ENCODE data around the gene ARFGEF3. TPM values are rescaled to one million over a fixed set of nuclear protein-coding genes. Genes with fewer than 3 reads are reported as not detected.

ARFGEF3 gene
- total RNA-seq, 1 experiment from 2014 or later = 7.8 TPM

DNA sequence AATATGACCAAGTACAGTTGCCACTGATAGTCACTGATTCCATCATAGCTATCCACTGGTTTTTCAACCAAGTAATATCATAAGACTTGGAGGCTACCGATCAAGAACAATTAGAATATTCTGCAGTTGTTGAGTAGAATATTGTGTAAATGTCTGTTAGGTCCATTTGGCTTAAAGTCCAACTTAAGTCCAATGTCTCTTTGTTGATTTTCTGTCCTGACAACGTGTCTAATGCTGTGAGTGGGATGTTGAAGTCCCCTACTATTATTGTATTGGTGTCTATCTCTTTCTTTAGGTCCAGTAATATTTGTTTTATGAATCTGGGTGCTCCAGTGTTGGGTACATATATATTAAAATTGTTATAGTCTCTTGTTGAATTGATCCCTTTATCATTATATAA lies 13.9 kb downstream of the ARFGEF3 start:
- Histone ChIP-seq H3K4me2 (ENCODE audit: low read length) (no peak overlapping the region), H3K9me3 (ENCODE audit: low read length) (peaks cover 6% of the 10 kb centered on the region; the same call in 1 of the 2 replicates), H3K27me3 (ENCODE audit: low read length) (no peaks in the 10 kb centered on the region), H3K27ac (ENCODE audit: low read length) (no peak overlapping the region), H3K36me3 (ENCODE audit: low read depth, low read length) (peaks cover 4% of the 10 kb centered on the region; the same call in 1 of the 2 replicates), H4K20me1 (ENCODE audit: low read length) (no peaks in the 10 kb centered on the region), H3F3A (ENCODE audit: low read length, unreplicated experiment) (no peaks in the 10 kb centered on the region), H3K9me2 (replicated peaks; ENCODE audit: low read length) (no peaks in the 10 kb centered on the region), H3K4me3 (ENCODE audit: low read length) (no peak overlapping the region), H2AFZ (ENCODE audit: low read length) (no peak overlapping the region), H3K4me1 (ENCODE audit: insufficient read depth, low read length) (no peaks in the 10 kb centered on the region), H3K79me2 (ENCODE audit: low read length) (no peaks in the 10 kb centered on the region), H3K9ac (ENCODE audit: low read length) (no peak overlapping the region)
- BruUV-seq (replicated peaks) = no TSS peak
- POLR2A ChIA-PET (ENCODE audit: unreplicated experiment) = no interaction called here
- DNase-seq (no peak), ATAC-seq (no peak)
- CTCF ChIA-PET = no interaction called here
- TF ChIP-seq EZH2phosphoT487 (IDR thresholded peaks at IDR 0.05; ENCODE audit: borderline replicate concordance, low read length) = no peak
- no peak for TF ChIP-seq EZH2 (IDR thresholded peaks at IDR 0.05; ENCODE audit: low read length, unreplicated experiment)
- TF ChIP-seq, protein P1, sequence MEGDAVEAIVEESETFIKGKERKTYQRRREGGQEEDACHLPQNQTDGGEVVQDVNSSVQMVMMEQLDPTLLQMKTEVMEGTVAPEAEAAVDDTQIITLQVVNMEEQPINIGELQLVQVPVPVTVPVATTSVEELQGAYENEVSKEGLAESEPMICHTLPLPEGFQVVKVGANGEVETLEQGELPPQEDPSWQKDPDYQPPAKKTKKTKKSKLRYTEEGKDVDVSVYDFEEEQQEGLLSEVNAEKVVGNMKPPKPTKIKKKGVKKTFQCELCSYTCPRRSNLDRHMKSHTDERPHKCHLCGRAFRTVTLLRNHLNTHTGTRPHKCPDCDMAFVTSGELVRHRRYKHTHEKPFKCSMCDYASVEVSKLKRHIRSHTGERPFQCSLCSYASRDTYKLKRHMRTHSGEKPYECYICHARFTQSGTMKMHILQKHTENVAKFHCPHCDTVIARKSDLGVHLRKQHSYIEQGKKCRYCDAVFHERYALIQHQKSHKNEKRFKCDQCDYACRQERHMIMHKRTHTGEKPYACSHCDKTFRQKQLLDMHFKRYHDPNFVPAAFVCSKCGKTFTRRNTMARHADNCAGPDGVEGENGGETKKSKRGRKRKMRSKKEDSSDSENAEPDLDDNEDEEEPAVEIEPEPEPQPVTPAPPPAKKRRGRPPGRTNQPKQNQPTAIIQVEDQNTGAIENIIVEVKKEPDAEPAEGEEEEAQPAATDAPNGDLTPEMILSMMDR (conservative IDR thresholded peaks at IDR 0.05; ENCODE audit: low read depth, low read length) = no peak
- intact Hi-C loops (cut with micrococcal nuclease) = no loop called here

DNA sequence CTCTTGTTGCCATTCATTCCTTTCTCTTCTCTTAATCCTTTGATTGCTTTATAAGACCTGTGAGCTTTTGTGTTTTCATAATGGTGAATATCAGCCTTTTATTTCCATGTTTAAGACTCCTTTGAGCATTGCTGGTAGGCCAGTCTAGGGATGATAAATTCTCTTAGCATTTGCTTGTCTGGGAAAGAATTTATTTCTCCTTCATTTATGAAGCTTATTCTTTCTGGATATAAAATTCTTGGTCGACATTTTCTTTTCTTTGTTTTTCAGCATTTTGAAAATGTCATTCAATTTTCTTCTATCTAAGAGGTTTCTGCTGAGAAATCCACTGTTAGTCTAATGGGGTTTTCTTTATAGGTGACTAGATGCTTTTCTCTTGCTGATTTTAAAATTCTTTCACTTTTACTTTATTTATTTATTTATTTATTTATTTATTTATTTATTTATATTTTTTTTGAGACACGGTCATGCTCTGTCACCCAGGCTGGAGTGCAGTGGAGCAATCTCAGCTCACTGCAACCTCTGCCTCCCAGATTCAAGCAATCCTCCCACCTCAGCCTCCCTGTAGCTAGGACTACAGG lies 15.0 kb downstream of the ARFGEF3 start:
- no peak overlapping the region for H3K27ac ChIP-seq (ENCODE audit: low read length)
- intact Hi-C loops (cut with micrococcal nuclease) = no loop called here
- H3K4me1 ChIP-seq (ENCODE audit: insufficient read depth, low read length) = no peaks in the 10 kb centered on the region
- DNase-seq (no peak), ATAC-seq (no peak)
- H2AFZ ChIP-seq (ENCODE audit: low read length) = no peak overlapping the region
- no peaks in the 10 kb centered on the region for H3F3A ChIP-seq (ENCODE audit: low read length, unreplicated experiment)
- no peak overlapping the region for H3K9ac ChIP-seq (ENCODE audit: low read length)
- H3K9me3 ChIP-seq (ENCODE audit: low read length) = peaks cover 6% of the 10 kb centered on the region; the same call in 1 of the 2 replicates
- no TSS peak for BruUV-seq (replicated peaks)
- TF ChIP-seq, protein P1 (conservative IDR thresholded peaks at IDR 0.05; ENCODE audit: low read depth, low read length) = no peak
- no peak for TF ChIP-seq EZH2 (IDR thresholded peaks at IDR 0.05; ENCODE audit: low read length, unreplicated experiment)
- no peak for TF ChIP-seq EZH2phosphoT487 (IDR thresholded peaks at IDR 0.05; ENCODE audit: borderline replicate concordance, low read length)
- no peak overlapping the region for H3K4me2 ChIP-seq (ENCODE audit: low read length)
- POLR2A ChIA-PET (ENCODE audit: unreplicated experiment) = no interaction called here
- H3K79me2 ChIP-seq (ENCODE audit: low read length) = no peaks in the 10 kb centered on the region
- H3K4me3 ChIP-seq (ENCODE audit: low read length) = no peak overlapping the region
- peaks cover 4% of the 10 kb centered on the region; the same call in 1 of the 2 replicates for H3K36me3 ChIP-seq (ENCODE audit: low read depth, low read length)
- no peaks in the 10 kb centered on the region for H3K9me2 ChIP-seq (replicated peaks; ENCODE audit: low read length)
- CTCF ChIA-PET = no interaction called here
- no peaks in the 10 kb centered on the region for H3K27me3 ChIP-seq (ENCODE audit: low read length)
- H4K20me1 ChIP-seq (ENCODE audit: low read length) = no peaks in the 10 kb centered on the region

GRCh38 chr6:138182939-138183789 lies 21.4 kb downstream of the ARFGEF3 start:
- Histone ChIP-seq H2AFZ (ENCODE audit: low read length) (no peak overlapping the region), H3K4me1 (ENCODE audit: insufficient read depth, low read length) (no peaks in the 10 kb centered on the region), H3K9me3 (ENCODE audit: low read length) (no peaks in the 10 kb centered on the region), H3F3A (ENCODE audit: low read length, unreplicated experiment) (no peaks in the 10 kb centered on the region), H3K27ac (ENCODE audit: low read length) (no peak overlapping the region), H3K79me2 (ENCODE audit: low read length) (no peaks in the 10 kb centered on the region), H3K9me2 (replicated peaks; ENCODE audit: low read length) (no peaks in the 10 kb centered on the region), H4K20me1 (ENCODE audit: low read length) (no peaks in the 10 kb centered on the region), H3K27me3 (ENCODE audit: low read length) (no peaks in the 10 kb centered on the region), H3K4me3 (ENCODE audit: low read length) (no peak overlapping the region), H3K4me2 (ENCODE audit: low read length) (no peak overlapping the region), H3K9ac (ENCODE audit: low read length) (no peak overlapping the region), H3K36me3 (ENCODE audit: low read depth, low read length) (no peaks in the 10 kb centered on the region)
- no peak for ATAC-seq
- no peak for DNase-seq
- ChIA-PET CTCF (no interaction called here), POLR2A (ENCODE audit: unreplicated experiment) (no interaction called here)
- intact Hi-C loops (cut with micrococcal nuclease) = no loop called here
- no TSS peak for BruUV-seq (replicated peaks)
- no peak for TF ChIP-seq EZH2 (IDR thresholded peaks at IDR 0.05; ENCODE audit: low read length, unreplicated experiment)
- TF ChIP-seq, protein P1 (conservative IDR thresholded peaks at IDR 0.05; ENCODE audit: low read depth, low read length) = no peak
- no peak for TF ChIP-seq EZH2phosphoT487 (IDR thresholded peaks at IDR 0.05; ENCODE audit: borderline replicate concordance, low read length)
